NCI-H510A (cell line): ENCODE data around the gene SLC25A21.

Source experiments
- DNase-seq: peaks from one replicate; lab custom pipeline; 2025; lab: John Stamatoyannopoulos, UW

Gene SLC25A21

GRCh38 chr14:36647824-36648753 is 524.3 kb downstream of the SLC25A21 start:
- DNase-seq: peak; percentile 65

- no peak for DNase-seq
Measured at GRCh38 chr14:36647417-36647823, 525.0 kb downstream of the SLC25A21 start.

- DNase-seq: no peak
Measured at GRCh38 chr14:36646664-36647416, 525.6 kb downstream of the SLC25A21 start.

- no peak for DNase-seq
Measured at GRCh38 chr14:36633580-36633979, 538.8 kb downstream of the SLC25A21 start.
